Sigmoid colon (tissue), 7 donors: ENCODE measurements around the gene MFSD6. TPM values are rescaled to one million over a fixed set of nuclear protein-coding genes. Genes with fewer than 3 reads are reported as not detected.

Source experiments
- DNase-seq: peaks from one replicate; pipeline ENCODE4 v3.0.0-alpha.2; 2019
- H3K27ac ChIP-seq, 4 donors: fragments of 200-600 bp; sonication (generic); one replicate each; pipeline ENCODE4 v1.5.1; 2016 to 2019; ENCODE audit warnings: mild to moderate bottlenecking in 1 of 4
- H3K27me3 ChIP-seq, 3 donors: fragments of 200-600 bp; sonication (generic); one replicate each; pipeline ENCODE4 v1.5.1; 2019; ENCODE audit warnings: mild to moderate bottlenecking in 1 of 3
- H3K36me3 ChIP-seq, 4 donors: fragments of 200-600 bp; sonication (generic); one replicate each; pipeline ENCODE4 v1.5.1; 2016 to 2019
- H3K4me1 ChIP-seq, 4 donors: fragments of 200-600 bp; sonication (generic); one replicate each; pipeline ENCODE4 v1.5.1; 2017 to 2019
- H3K4me3 ChIP-seq, 4 donors: fragments of 200-600 bp; sonication (generic); one replicate each; pipeline ENCODE4 v1.5.1; 2017 to 2019; ENCODE audit warnings: mild to moderate bottlenecking in 2 of 4, moderate library complexity in 1 of 4
- H3K9me3 ChIP-seq, 4 donors: fragments of 200-600 bp in 3 of 4; sonication (generic) in 3 of 4; one replicate each; pipeline versions ENCODE4 v1.5.1 to v1.6.1; 2013 to 2019
- EP300 ChIP-seq, 4 donors: sonication (generic); formaldehyde crosslinking; IDR thresholded peaks; one replicate each; pipeline ENCODE4 v1.6.1; 2017; ENCODE audit warnings: antibody characterized with exemption in 4 of 4
- POLR2A ChIP-seq, 2 donors: fragments of 450-650 bp; IDR thresholded peaks; one replicate each; pipeline ENCODE4 v1.6.1; 2016; ENCODE audit warnings: antibody characterized with exemption in 2 of 2, mild to moderate bottlenecking in 2 of 2, moderate library complexity in 2 of 2
- POLR2AphosphoS5 ChIP-seq, 4 donors: sonication (generic); formaldehyde crosslinking; IDR thresholded peaks; one replicate each; pipeline ENCODE4 v1.6.1; 2017; ENCODE audit warnings: antibody characterized with exemption in 4 of 4
- WGBS, 2 donors: extraction: QIAGEN DNeasy Blood & Tissue Kit; methylation state at CpG; one replicate each; pipeline ENCODE4 v1.1.7; 2013; 5-methylcytosine and 5-hydroxymethylcytosine counted together
- intact Hi-C: fragments of 100-400 bp; cut with DNase I; formaldehyde crosslinking; loops from one replicate; pipeline ENCODE4 v1.15.1; 2023
- polyA plus RNA-seq, 3 donors: library from polyadenylated mRNA; stranded (reverse); fragments of 200-250 nt; gene quantifications; one replicate each; pipeline ENCODE4 v1.2.3, GENCODE V29; 2013
- total RNA-seq, 4 donors: library from RNA; depleted of rRNA; stranded (reverse); fragments of >200 nt; gene quantifications; one replicate each; pipeline ENCODE4 v1.1.0, GENCODE V29; 2016
- TF ChIP-seq, protein P1 (sequence below), 4 experiments: fragments of 450-650 bp in 3 of 4; fragments of 200-600 bp in 1 of 4; IDR thresholded peaks; one replicate each; pipeline ENCODE4 v1.5.1; 2016 to 2019; ENCODE audit warnings: antibody characterized with exemption in 4 of 4, mild to moderate bottlenecking in 3 of 4, moderate library complexity in 2 of 4
- donor health status: healthy with polysubstance abuse.
- donor health status: Bipolar disorder and iron deficiency.
- donor health status: healthy.

MFSD6 gene
- total and polyA plus RNA-seq, 7 donors: 8.4 to 87.5 (median 46.7) TPM

DNA sequence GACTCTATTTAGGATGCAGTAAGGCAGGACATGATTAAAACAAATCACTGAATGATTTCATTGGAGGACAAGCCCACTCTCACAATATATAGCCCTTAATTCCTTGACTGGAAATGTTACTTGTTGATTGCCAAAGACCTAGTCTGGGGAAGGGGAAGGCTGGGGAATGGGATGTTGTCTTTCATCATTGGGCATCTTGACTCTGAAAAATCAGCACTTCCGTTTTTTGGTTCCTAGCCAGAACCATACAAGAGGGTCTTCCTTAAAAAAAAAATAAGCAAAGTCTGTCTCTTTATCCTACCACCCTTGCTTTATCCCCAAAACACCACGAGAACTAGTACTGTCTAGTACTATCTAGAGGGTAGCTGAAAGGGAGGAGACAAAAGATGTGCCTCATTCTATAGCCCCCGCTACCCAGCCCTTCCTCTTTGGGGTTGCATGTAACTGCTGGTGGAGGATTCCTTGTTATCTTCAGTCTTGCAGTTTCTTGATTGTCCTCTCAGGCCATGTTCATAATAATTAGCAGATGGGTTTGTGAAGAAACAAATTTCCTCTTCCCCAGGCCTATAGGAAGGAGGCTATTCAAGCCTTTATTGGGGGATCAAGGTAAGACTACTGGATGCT lies 70.5 kb downstream of the MFSD6 start:
- H3K4me3 ChIP-seq: peak overlapping the region in 3 of 4 donors; percentile 16 to 34 (median 26)
- H3K9me3 ChIP-seq: no peaks in the 10 kb centered on the region
- 78 to 83% methylated on average over 3 of the region's 3 CpGs for WGBS, 2 donors
- peaks cover 0 to 21% (median 20%) of the 10 kb centered on the region in 4 donors for H3K4me1 ChIP-seq
- no peak for DNase-seq
- TF ChIP-seq, protein P1, sequence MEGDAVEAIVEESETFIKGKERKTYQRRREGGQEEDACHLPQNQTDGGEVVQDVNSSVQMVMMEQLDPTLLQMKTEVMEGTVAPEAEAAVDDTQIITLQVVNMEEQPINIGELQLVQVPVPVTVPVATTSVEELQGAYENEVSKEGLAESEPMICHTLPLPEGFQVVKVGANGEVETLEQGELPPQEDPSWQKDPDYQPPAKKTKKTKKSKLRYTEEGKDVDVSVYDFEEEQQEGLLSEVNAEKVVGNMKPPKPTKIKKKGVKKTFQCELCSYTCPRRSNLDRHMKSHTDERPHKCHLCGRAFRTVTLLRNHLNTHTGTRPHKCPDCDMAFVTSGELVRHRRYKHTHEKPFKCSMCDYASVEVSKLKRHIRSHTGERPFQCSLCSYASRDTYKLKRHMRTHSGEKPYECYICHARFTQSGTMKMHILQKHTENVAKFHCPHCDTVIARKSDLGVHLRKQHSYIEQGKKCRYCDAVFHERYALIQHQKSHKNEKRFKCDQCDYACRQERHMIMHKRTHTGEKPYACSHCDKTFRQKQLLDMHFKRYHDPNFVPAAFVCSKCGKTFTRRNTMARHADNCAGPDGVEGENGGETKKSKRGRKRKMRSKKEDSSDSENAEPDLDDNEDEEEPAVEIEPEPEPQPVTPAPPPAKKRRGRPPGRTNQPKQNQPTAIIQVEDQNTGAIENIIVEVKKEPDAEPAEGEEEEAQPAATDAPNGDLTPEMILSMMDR (IDR thresholded peaks at IDR 0.05): no peak
- TF ChIP-seq POLR2AphosphoS5 (IDR thresholded peaks at IDR 0.05) (no peak), EP300 (IDR thresholded peaks at IDR 0.05) (no peak), POLR2A (IDR thresholded peaks at IDR 0.05) (no peak)
- no peaks in the 10 kb centered on the region for H3K27me3 ChIP-seq
- no peaks in the 10 kb centered on the region for H3K36me3 ChIP-seq
- peak overlapping the region; percentile 72 to 82 (median 77) for H3K27ac ChIP-seq
- intact Hi-C loops: no loop called here

DNA sequence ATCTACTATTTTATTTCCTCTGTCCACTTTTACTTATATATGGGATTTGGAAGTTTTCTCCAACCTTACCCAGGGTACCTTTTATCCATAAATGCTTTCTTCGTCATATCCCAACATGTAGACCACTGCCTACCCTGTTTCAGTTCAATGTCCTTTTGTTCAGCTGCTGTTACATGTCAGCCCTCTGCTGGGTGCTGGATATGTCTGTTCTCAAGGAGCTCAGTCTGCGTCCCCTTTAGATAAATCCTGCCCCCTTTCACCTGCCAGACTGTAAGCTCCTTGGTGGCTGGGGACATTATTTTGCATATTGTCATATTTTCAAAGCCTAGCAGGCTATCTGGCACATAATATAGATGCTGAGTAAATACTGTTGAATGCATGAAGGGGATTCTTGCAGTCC lies 73.2 kb downstream of the MFSD6 start:
- TF ChIP-seq POLR2A (IDR thresholded peaks at IDR 0.05): no peak
- TF ChIP-seq, protein P1 (IDR thresholded peaks at IDR 0.05): no peak
- TF ChIP-seq POLR2AphosphoS5 (IDR thresholded peaks at IDR 0.05): no peak
- no peak for TF ChIP-seq EP300 (IDR thresholded peaks at IDR 0.05)
- WGBS, 2 donors: 53 to 76% methylated on average over 2 of the region's 2 CpGs
- no peak overlapping the region for H3K27ac ChIP-seq

DNA sequence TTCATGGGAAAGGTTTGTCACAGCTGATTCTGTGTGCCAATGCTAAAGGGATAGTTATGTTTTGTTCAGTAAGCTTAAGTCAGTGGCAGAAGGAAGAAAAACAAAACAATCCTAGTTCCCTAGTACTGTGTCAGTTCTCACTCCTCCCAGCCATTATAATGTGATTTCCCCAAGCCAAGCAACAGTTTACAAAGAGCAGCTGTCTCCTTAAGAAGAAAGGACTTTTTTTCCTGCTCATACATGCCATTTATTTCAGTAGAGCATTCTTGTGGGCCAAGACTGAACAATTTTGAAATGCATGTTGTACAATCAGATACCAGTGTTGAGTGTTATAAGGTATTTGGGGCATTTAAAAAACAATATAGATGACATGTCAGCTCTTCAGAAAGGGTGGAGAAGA lies 74.3 kb downstream of the MFSD6 start:
- TF ChIP-seq POLR2AphosphoS5 (IDR thresholded peaks at IDR 0.05): no peak
- TF ChIP-seq, protein P1 (IDR thresholded peaks at IDR 0.05): no peak
- TF ChIP-seq POLR2A (IDR thresholded peaks at IDR 0.05): no peak
- TF ChIP-seq EP300 (IDR thresholded peaks at IDR 0.05): no peak
- H3K4me1 ChIP-seq: peaks cover 0 to 27% (median 24%) of the 10 kb centered on the region in 4 donors

More for the DNA sequence above, 73.2 kb downstream of the MFSD6 start:
- H3K27me3 ChIP-seq: no peaks in the 10 kb centered on the region
- no peak overlapping the region for H3K4me3 ChIP-seq
- no peaks in the 10 kb centered on the region for H3K36me3 ChIP-seq
- peaks cover 0 to 29% (median 26%) of the 10 kb centered on the region in 4 donors for H3K4me1 ChIP-seq
- intact Hi-C loops: no loop called here
- no peak for DNase-seq
- no peaks in the 10 kb centered on the region for H3K9me3 ChIP-seq

DNA sequence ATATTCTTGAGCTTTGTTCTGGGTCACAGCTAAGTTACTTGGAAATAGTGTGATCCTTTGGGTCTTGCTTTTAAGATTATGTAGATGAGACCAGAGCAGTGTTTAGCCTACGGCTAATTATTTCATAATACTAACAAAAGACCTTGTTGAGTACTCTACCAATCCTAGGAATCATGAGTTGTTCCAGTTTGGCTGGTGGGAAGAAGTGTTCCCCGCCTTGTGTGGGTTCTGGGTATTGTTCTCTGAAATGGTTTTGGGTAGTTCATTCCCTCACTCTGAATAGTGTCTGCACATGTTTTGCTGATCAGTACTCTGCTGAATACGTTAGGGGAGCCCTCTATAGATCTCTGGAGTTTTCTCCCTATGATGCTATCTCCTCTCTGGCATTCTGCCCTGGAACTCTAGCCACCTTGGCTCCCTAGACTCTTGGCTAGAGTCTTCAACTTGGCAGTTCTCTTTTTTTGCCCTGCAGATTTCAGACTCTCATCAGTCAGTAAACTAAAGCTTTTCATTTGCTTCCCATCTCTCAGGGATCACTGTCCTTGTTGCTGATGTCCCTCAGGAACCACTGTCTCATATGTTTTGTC lies 78.0 kb downstream of the MFSD6 start:
- DNase-seq: no peak

More for the DNA sequence above, 74.3 kb downstream of the MFSD6 start:
- no peak for DNase-seq
- Histone ChIP-seq H3K9me3 (no peaks in the 10 kb centered on the region), H3K27ac (no peak overlapping the region), H3K4me3 (no peak overlapping the region), H3K36me3 (no peaks in the 10 kb centered on the region), H3K27me3 (no peaks in the 10 kb centered on the region)
- intact Hi-C loops: no loop called here

More for the DNA sequence above, 78.0 kb downstream of the MFSD6 start:
- H3K36me3 ChIP-seq: peaks cover 0 to 26% (median 2%) of the 10 kb centered on the region in 4 donors
- TF ChIP-seq POLR2AphosphoS5 (IDR thresholded peaks at IDR 0.05) (no peak), POLR2A (IDR thresholded peaks at IDR 0.05) (no peak), EP300 (IDR thresholded peaks at IDR 0.05) (no peak)
- TF ChIP-seq, protein P1 (IDR thresholded peaks at IDR 0.05): no peak
- H3K4me3 ChIP-seq: no peak overlapping the region
- peaks cover 0 to 11% (median 8%) of the 10 kb centered on the region in 4 donors for H3K4me1 ChIP-seq
- H3K9me3 ChIP-seq: no peaks in the 10 kb centered on the region
- no peak overlapping the region for H3K27ac ChIP-seq
- intact Hi-C loops: loop anchor here (5.0 kb wide), 1 partner anchor 79 kb away; the partner anchor contains the start of gene MFSD6
- no peaks in the 10 kb centered on the region for H3K27me3 ChIP-seq
- 85 to 93% methylated on average over 3 of the region's 3 CpGs for WGBS, 2 donors
